ENCODE data around the gene NUDT15.

Gene NUDT15

GRCh38 chr13:48068036-48068435, 30.5 kb downstream of the NUDT15 start:
- DNase-seq (ENCODE audit: low spot score) (no peak), ATAC-seq (ENCODE audit: low read depth) (no peak)
- H3K27ac ChIP-seq (ENCODE audit: poor library complexity, severe bottlenecking): no peak overlapping the region
- TF ChIP-seq CTCF (IDR thresholded peaks at IDR 0.05; ENCODE audit: poor library complexity, severe bottlenecking): no peak
- H3K4me3 ChIP-seq (ENCODE audit: severe bottlenecking): no peak overlapping the region
- peaks cover 72% of the 10 kb centered on the region for H3K36me3 ChIP-seq (ENCODE audit: low read depth)
- peaks cover 3% of the 10 kb centered on the region for H3K9me3 ChIP-seq (ENCODE audit: severe bottlenecking)
- no peaks in the 10 kb centered on the region for H3K27me3 ChIP-seq (ENCODE audit: insufficient read depth, poor library complexity, severe bottlenecking)
- H3K4me1 ChIP-seq (ENCODE audit: insufficient read depth, poor library complexity, severe bottlenecking): peaks cover 5% of the 10 kb centered on the region

- H3K4me3 ChIP-seq (ENCODE audit: severe bottlenecking): no peak overlapping the region
- DNase-seq (ENCODE audit: low spot score): no peak
- no peak overlapping the region for H3K27ac ChIP-seq (ENCODE audit: poor library complexity, severe bottlenecking)
- peaks cover 5% of the 10 kb centered on the region for H3K4me1 ChIP-seq (ENCODE audit: insufficient read depth, poor library complexity, severe bottlenecking)
- H3K9me3 ChIP-seq (ENCODE audit: severe bottlenecking): peaks cover 3% of the 10 kb centered on the region
- peaks cover 82% of the 10 kb centered on the region for H3K36me3 ChIP-seq (ENCODE audit: low read depth)
- TF ChIP-seq CTCF (IDR thresholded peaks at IDR 0.05; ENCODE audit: poor library complexity, severe bottlenecking): no peak
- H3K27me3 ChIP-seq (ENCODE audit: insufficient read depth, poor library complexity, severe bottlenecking): no peaks in the 10 kb centered on the region
- no peak for ATAC-seq (ENCODE audit: low read depth)
Measured at GRCh38 chr13:48068952-48069351, 31.4 kb downstream of the NUDT15 start.

- Histone ChIP-seq H3K4me1 (ENCODE audit: insufficient read depth, poor library complexity, severe bottlenecking) (peaks cover 5% of the 10 kb centered on the region), H3K27me3 (ENCODE audit: insufficient read depth, poor library complexity, severe bottlenecking) (no peaks in the 10 kb centered on the region), H3K36me3 (ENCODE audit: low read depth) (peaks cover 88% of the 10 kb centered on the region), H3K27ac (ENCODE audit: poor library complexity, severe bottlenecking) (no peak overlapping the region), H3K9me3 (ENCODE audit: severe bottlenecking) (peaks cover 3% of the 10 kb centered on the region), H3K4me3 (ENCODE audit: severe bottlenecking) (no peak overlapping the region)
- ATAC-seq (ENCODE audit: low read depth) (no peak), DNase-seq (ENCODE audit: low spot score) (no peak)
- TF ChIP-seq CTCF (IDR thresholded peaks at IDR 0.05; ENCODE audit: poor library complexity, severe bottlenecking): no peak
Measured at GRCh38 chr13:48069573-48069972, 32.0 kb downstream of the NUDT15 start.

- TF ChIP-seq CTCF (IDR thresholded peaks at IDR 0.05; ENCODE audit: poor library complexity, severe bottlenecking): no peak
- H3K9me3 ChIP-seq (ENCODE audit: severe bottlenecking): peaks cover 3% of the 10 kb centered on the region
- DNase-seq (ENCODE audit: low spot score) (no peak), ATAC-seq (ENCODE audit: low read depth) (no peak)
- no peak overlapping the region for H3K27ac ChIP-seq (ENCODE audit: poor library complexity, severe bottlenecking)
- peaks cover 93% of the 10 kb centered on the region for H3K36me3 ChIP-seq (ENCODE audit: low read depth)
- peaks cover 5% of the 10 kb centered on the region for H3K4me1 ChIP-seq (ENCODE audit: insufficient read depth, poor library complexity, severe bottlenecking)
- H3K27me3 ChIP-seq (ENCODE audit: insufficient read depth, poor library complexity, severe bottlenecking): no peaks in the 10 kb centered on the region
- H3K4me3 ChIP-seq (ENCODE audit: severe bottlenecking): no peak overlapping the region
Measured at GRCh38 chr13:48070942-48071341, 33.4 kb downstream of the NUDT15 start.

- ATAC-seq (ENCODE audit: low read depth): no peak
- Histone ChIP-seq H3K36me3 (ENCODE audit: low read depth) (peaks cover 93% of the 10 kb centered on the region), H3K27me3 (ENCODE audit: insufficient read depth, poor library complexity, severe bottlenecking) (no peaks in the 10 kb centered on the region), H3K9me3 (ENCODE audit: severe bottlenecking) (peaks cover 3% of the 10 kb centered on the region), H3K27ac (ENCODE audit: poor library complexity, severe bottlenecking) (no peak overlapping the region), H3K4me3 (ENCODE audit: severe bottlenecking) (no peak overlapping the region), H3K4me1 (ENCODE audit: insufficient read depth, poor library complexity, severe bottlenecking) (no peaks in the 10 kb centered on the region)
- no peak for DNase-seq (ENCODE audit: low spot score)
- no peak for TF ChIP-seq CTCF (IDR thresholded peaks at IDR 0.05; ENCODE audit: poor library complexity, severe bottlenecking)
Measured at GRCh38 chr13:48072304-48072703, 34.8 kb downstream of the NUDT15 start.

Measured in RWPE2 (cell line).